ENCODE results near the gene ADARB1. TPM values are rescaled to one million over a fixed set of nuclear protein-coding genes. Genes with fewer than 3 reads are reported as not detected.
A peak's percentile ranks its signal among the peaks of the same experiment; 100 is the strongest.

Gene ADARB1
- total RNA-seq, 1 experiment from 2014 or later = 14.6 TPM

DNA sequence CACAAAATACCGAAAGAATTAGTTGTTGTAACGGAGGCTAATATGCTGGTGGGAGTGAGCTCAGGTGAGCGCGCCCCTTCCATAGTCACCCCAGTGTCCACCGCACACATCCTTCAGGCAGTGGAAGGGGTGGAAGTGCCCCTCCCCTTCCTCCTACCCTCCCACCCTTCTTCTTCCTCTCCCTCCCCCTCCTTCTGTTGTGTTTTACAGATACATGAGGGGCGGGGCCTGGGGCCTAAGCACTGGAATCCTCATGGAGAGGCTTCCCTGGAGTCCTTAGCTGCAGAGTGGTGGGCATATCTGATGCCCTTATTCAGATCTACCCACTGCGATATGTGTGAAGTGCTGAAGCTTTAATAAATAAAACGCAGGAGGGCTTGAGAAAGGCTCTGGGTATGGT lies 10.3 kb upstream of the ADARB1 start:
- CTCF ChIA-PET = interaction anchor here (0.7 to 1.4 kb wide), 6 partner anchors 14 to 253 kb away, joined by 3 to 5 read pairs (median 3); no protein-coding TSS in a partner anchor
- Mint-ChIP-seq H3K27ac (no peak overlapping the region), H3K4me1 (peaks cover 15% of the 10 kb centered on the region), H3K27me3 (ENCODE audit: low read depth) (no peaks in the 10 kb centered on the region), H3K36me3 (no peaks in the 10 kb centered on the region), H3K9me3 (no peaks in the 10 kb centered on the region), H3K4me3 (no peak overlapping the region)
- TF ChIP-seq ZNF317 (CRISPR knock-in tag; IDR thresholded peaks at IDR 0.05; ENCODE audit: borderline replicate concordance, low read depth) (no peak), TEAD4 (CRISPR knock-in tag; IDR thresholded peaks at IDR 0.05) (no peak), RORB (CRISPR knock-in tag; IDR thresholded peaks at IDR 0.05) (no peak), OVOL2 (CRISPR knock-in tag; IDR thresholded peaks at IDR 0.05; ENCODE audit: borderline replicate concordance) (no peak), ZNF532 (CRISPR knock-in tag; IDR thresholded peaks at IDR 0.05; ENCODE audit: borderline replicate concordance) (no peak), ARID4B (CRISPR knock-in tag; IDR thresholded peaks at IDR 0.05; ENCODE audit: borderline replicate concordance) (no peak), FOXJ3 (CRISPR knock-in tag; IDR thresholded peaks at IDR 0.05; ENCODE audit: borderline replicate concordance) (no peak), MYBL2 (CRISPR knock-in tag; IDR thresholded peaks at IDR 0.05) (no peak), AFF4 (CRISPR knock-in tag; IDR thresholded peaks at IDR 0.05; ENCODE audit: borderline replicate concordance) (no peak), ATF1 (CRISPR knock-in tag; IDR thresholded peaks at IDR 0.05) (no peak)
- TF ChIP-seq, protein P1, sequence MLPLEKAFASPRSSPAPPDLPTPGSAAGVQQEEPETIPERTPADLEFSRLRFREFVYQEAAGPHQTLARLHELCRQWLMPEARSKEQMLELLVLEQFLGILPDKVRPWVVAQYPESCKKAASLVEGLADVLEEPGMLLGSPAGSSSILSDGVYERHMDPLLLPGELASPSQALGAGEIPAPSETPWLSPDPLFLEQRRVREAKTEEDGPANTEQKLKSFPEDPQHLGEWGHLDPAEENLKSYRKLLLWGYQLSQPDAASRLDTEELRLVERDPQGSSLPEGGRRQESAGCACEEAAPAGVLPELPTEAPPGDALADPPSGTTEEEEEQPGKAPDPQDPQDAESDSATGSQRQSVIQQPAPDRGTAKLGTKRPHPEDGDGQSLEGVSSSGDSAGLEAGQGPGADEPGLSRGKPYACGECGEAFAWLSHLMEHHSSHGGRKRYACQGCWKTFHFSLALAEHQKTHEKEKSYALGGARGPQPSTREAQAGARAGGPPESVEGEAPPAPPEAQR (CRISPR knock-in tag; IDR thresholded peaks at IDR 0.05) = no peak
- TF ChIP-seq, protein P2, sequence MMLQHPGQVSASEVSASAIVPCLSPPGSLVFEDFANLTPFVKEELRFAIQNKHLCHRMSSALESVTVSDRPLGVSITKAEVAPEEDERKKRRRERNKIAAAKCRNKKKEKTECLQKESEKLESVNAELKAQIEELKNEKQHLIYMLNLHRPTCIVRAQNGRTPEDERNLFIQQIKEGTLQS (CRISPR knock-in tag; conservative IDR thresholded peaks at IDR 0.05) = no peak
- TF ChIP-seq, protein P3, sequence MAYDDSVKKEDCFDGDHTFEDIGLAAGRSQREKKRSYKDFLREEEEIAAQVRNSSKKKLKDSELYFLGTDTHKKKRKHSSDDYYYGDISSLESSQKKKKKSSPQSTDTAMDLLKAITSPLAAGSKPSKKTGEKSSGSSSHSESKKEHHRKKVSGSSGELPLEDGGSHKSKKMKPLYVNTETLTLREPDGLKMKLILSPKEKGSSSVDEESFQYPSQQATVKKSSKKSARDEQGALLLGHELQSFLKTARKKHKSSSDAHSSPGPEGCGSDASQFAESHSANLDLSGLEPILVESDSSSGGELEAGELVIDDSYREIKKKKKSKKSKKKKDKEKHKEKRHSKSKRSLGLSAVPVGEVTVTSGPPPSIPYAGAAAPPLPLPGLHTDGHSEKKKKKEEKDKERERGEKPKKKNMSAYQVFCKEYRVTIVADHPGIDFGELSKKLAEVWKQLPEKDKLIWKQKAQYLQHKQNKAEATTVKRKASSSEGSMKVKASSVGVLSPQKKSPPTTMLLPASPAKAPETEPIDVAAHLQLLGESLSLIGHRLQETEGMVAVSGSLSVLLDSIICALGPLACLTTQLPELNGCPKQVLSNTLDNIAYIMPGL (CRISPR knock-in tag; IDR thresholded peaks at IDR 0.05) = no peak
- POLR2A ChIA-PET = interaction anchor here (0.5 kb wide), 1 partner anchor 9 kb away, joined by 3 read pairs; no protein-coding TSS in a partner anchor
- DNase-seq (ENCODE audit: low spot score) = no peak
- peak; percentile 86 for ATAC-seq

Measured in WTC11 (cell line).